Suprapubic skin (tissue), 4 donors: Measurements from ENCODE around the gene MTFR1L. TPM values are rescaled to one million over a fixed set of nuclear protein-coding genes. Genes with fewer than 3 reads are reported as not detected.
A peak's percentile ranks its signal among the peaks of the same experiment; 100 is the strongest.
"Not testable (repeated sequence)": the region's sequence is repeated elsewhere in the genome, so short reads cannot be mapped to it uniquely, and the experiment has no call there.

Experiments
- DNase-seq, 2 donors: peaks; one replicate each; pipeline ENCODE4 v3.0.0-alpha.2; 2019; ENCODE audit warnings: low spot score in 2 of 2
- H3K27ac ChIP-seq: fragments of 200-600 bp; sonication (generic); one replicate; pipeline ENCODE4 v1.5.1; 2019
- H3K27me3 ChIP-seq: fragments of 200-600 bp; sonication (generic); one replicate; pipeline ENCODE4 v1.5.1; 2019
- H3K36me3 ChIP-seq: fragments of 200-600 bp; sonication (generic); one replicate; pipeline ENCODE4 v1.5.1; 2019
- H3K4me1 ChIP-seq: fragments of 200-600 bp; sonication (generic); one replicate; pipeline ENCODE4 v1.5.1; 2019
- H3K4me3 ChIP-seq: fragments of 200-600 bp; sonication (generic); one replicate; pipeline ENCODE4 v1.5.1; 2019; ENCODE audit warnings: mild to moderate bottlenecking
- H3K9me3 ChIP-seq: fragments of 200-600 bp; sonication (generic); one replicate; pipeline ENCODE4 v1.5.1; 2019
- CTCF ChIP-seq, 2 donors: fragments of 200-600 bp in 1 of 2; fragments of 450-650 bp in 1 of 2; sonication (generic) in 1 of 2; IDR thresholded peaks; one replicate each; pipeline ENCODE4 v1.5.1; 2016 to 2019; ENCODE audit warnings: antibody characterized with exemption in 2 of 2, mild to moderate bottlenecking in 1 of 2, moderate library complexity in 1 of 2
- EP300 ChIP-seq: sonication (generic); formaldehyde crosslinking; IDR thresholded peaks from one replicate; pipeline ENCODE4 v1.6.1; 2017; ENCODE audit warnings: antibody characterized with exemption
- POLR2A ChIP-seq, 2 donors: fragments of 450-650 bp; IDR thresholded peaks; one replicate each; pipeline ENCODE4 v1.6.1; 2017; ENCODE audit warnings: antibody characterized with exemption in 2 of 2, mild to moderate bottlenecking in 2 of 2, moderate library complexity in 2 of 2
- POLR2AphosphoS5 ChIP-seq, 3 donors: sonication (generic); formaldehyde crosslinking; IDR thresholded peaks; one replicate each; pipeline ENCODE4 v1.6.1; 2017; ENCODE audit warnings: antibody characterized with exemption in 3 of 3
- WGBS: methylation state at CpG from one replicate; pipeline ENCODE4 v1.1.5; 2018; 5-methylcytosine and 5-hydroxymethylcytosine counted together
- total RNA-seq, 4 donors: library from RNA; depleted of rRNA; stranded (reverse); fragments of >200 nt; gene quantifications; one replicate each; pipeline ENCODE4 v1.1.0, GENCODE V29; 2016

MTFR1L gene
- total RNA-seq, 4 donors from 2014 or later: 35.2 to 79.3 (median 48.1) TPM

- no peak for DNase-seq
- Histone ChIP-seq H3K27ac (no peak overlapping the region), H3K9me3 (no peaks in the 10 kb centered on the region), H3K27me3 (no peaks in the 10 kb centered on the region), H3K4me1 (peaks cover 6% of the 10 kb centered on the region), H3K36me3 (peaks cover 26% of the 10 kb centered on the region), H3K4me3 (no peak overlapping the region)
- WGBS: 79% methylated on average over 3 of the region's 3 CpGs
- TF ChIP-seq EP300: no peak
- no peak for TF ChIP-seq CTCF (IDR thresholded peaks at IDR 0.05)
- no peak for TF ChIP-seq POLR2AphosphoS5 (IDR thresholded peaks at IDR 0.05)
- TF ChIP-seq POLR2A (IDR thresholded peaks at IDR 0.05): no peak
Observed at GRCh38 chr1:25836695-25837094, 16.9 kb downstream of the MTFR1L start.

DNA sequence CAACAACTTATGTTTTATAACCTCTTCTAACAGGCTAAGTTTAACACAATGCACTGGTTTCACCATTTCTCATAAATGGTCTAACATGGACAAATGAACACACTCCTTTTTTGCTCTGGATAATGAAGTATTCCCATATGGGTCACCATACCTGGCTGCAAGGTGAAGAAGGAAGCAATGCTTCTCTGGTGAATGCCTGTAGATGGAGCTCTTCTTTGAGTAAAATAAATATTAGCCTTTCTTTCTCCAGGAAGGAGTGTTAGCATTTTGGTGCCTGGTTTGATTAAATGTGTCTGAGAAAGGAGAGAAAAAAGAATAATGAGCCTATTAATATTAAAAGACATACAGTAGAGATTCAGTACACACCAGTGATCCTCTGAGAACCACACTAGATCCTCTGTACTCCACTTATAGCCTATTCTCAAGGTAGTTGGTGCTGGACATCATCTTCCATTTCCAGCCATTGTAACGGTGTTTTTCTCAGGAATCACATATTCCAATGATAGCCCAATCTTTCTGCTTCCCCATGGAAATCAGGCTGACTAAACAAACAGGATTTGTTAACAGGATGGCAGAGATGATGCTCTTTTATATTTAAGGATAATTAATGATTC is 17.6 kb downstream of the MTFR1L start:
- WGBS: 84% methylated on average over 1 of the region's 1 CpG

GRCh38 chr1:25839808-25840207 is 20.1 kb downstream of the MTFR1L start:
- H3K4me3 ChIP-seq, H3K27ac ChIP-seq, H3K9me3 ChIP-seq, H3K36me3 ChIP-seq, H3K4me1 ChIP-seq, DNase-seq, H3K27me3 ChIP-seq: not testable (repeated sequence)
- 94% methylated on average over 4 of the region's 4 CpGs for WGBS

More for the DNA sequence above, 17.6 kb downstream of the MTFR1L start:
- TF ChIP-seq CTCF (IDR thresholded peaks at IDR 0.05) (peak in 1 of 2 donors; percentile 29), POLR2A (IDR thresholded peaks at IDR 0.05) (no peak)
- Histone ChIP-seq H3K27me3 (no peaks in the 10 kb centered on the region), H3K9me3 (no peaks in the 10 kb centered on the region), H3K4me3 (no peak overlapping the region), H3K27ac (no peak overlapping the region), H3K36me3 (peaks cover 19% of the 10 kb centered on the region), H3K4me1 (peaks cover 3% of the 10 kb centered on the region)
- DNase-seq: no peak

GRCh38 chr1:25843483-25843882 is 23.7 kb downstream of the MTFR1L start:
- Histone ChIP-seq H3K4me1 (no peaks in the 10 kb centered on the region), H3K27me3 (no peaks in the 10 kb centered on the region), H3K36me3 (no peaks in the 10 kb centered on the region), H3K9me3 (no peaks in the 10 kb centered on the region), H3K4me3 (no peak overlapping the region), H3K27ac (no peak overlapping the region)
- WGBS: 85% methylated on average over 3 of the region's 3 CpGs
- no peak for TF ChIP-seq POLR2AphosphoS5 (IDR thresholded peaks at IDR 0.05)
- no peak for TF ChIP-seq EP300
- no peak for TF ChIP-seq POLR2A (IDR thresholded peaks at IDR 0.05)
- no peak for TF ChIP-seq CTCF (IDR thresholded peaks at IDR 0.05)
- no peak for DNase-seq

- H3K4me1 ChIP-seq: no peaks in the 10 kb centered on the region
- no peak overlapping the region for H3K27ac ChIP-seq
- no peak overlapping the region for H3K4me3 ChIP-seq
- no peaks in the 10 kb centered on the region for H3K36me3 ChIP-seq
- no peaks in the 10 kb centered on the region for H3K9me3 ChIP-seq
- no peak for DNase-seq
- H3K27me3 ChIP-seq: no peaks in the 10 kb centered on the region
- WGBS: 96% methylated on average over 3 of the region's 3 CpGs
- TF ChIP-seq EP300 (no peak), POLR2AphosphoS5 (IDR thresholded peaks at IDR 0.05) (no peak), CTCF (IDR thresholded peaks at IDR 0.05) (no peak), POLR2A (IDR thresholded peaks at IDR 0.05) (no peak)
Observed at GRCh38 chr1:25844536-25845337, 25.0 kb downstream of the MTFR1L start.
